GM12892 (cell line): ENCODE data around the gene GRAP.

Experiments
- DNase-seq: peaks from one replicate; pipeline ENCODE4 v3.0.0; 2011; ENCODE audit not compliant: insufficient read length
- FAIRE-seq: peaks from 2 replicates; lab custom pipeline; 2011; peaks lifted over from hg19 to GRCh38; lab: Jason Lieb, UNC
- POLR2A ChIP-seq: IDR thresholded peaks from 2 replicates; pipeline ENCODE4 v1.6.1; 2011; ENCODE audit warnings: low read depth, low read length, control low read depth
- POLR2AphosphoS5 ChIP-seq: IDR thresholded peaks from 2 replicates; pipeline ENCODE4 v1.6.1; 2011; ENCODE audit warnings: low read depth, low read length, control low read depth
- TAF1 ChIP-seq: IDR thresholded peaks from 2 replicates; pipeline ENCODE4 v1.6.1; 2011; ENCODE audit warnings: low read depth, mild to moderate bottlenecking, control low read depth, low read length, borderline replicate concordance

The GRAP gene

GRCh38 chr17:18987862-18988545, 58.8 kb downstream of the GRAP start:
- no peak for DNase-seq
- FAIRE-seq: no peak
- no peak for TF ChIP-seq POLR2A

DNA sequence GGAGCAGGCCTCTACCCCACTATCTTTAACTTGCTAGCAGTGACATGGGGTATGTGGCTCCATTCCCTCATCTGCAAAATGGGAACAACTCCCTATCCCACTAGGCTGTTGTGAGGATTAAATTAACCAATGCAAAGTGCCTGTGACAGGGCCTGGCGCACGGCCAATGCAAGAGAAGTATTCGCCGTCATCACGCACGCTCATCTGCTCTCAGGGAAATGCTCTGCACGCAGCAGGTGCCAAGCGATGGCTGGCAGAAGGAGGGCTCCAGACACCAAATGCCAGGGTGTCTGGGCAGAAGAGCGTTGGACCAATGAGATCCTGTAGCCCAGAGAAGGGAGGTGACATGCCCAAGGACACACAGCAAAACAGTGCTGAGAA, 59.5 kb downstream of the GRAP start:
- no peak for TF ChIP-seq POLR2AphosphoS5
- DNase-seq: no peak
- FAIRE-seq: no peak

- TF ChIP-seq TAF1 (no peak), POLR2A (no peak), POLR2AphosphoS5 (no peak)
- DNase-seq (no peak), FAIRE-seq (no peak)
Measured at GRCh38 chr17:18986541-18987229, 60.1 kb downstream of the GRAP start.

- no peak for DNase-seq
- TF ChIP-seq POLR2AphosphoS5 (no peak), TAF1 (no peak), POLR2A (no peak)
Measured at GRCh38 chr17:18985475-18985874, 61.3 kb downstream of the GRAP start.

DNA sequence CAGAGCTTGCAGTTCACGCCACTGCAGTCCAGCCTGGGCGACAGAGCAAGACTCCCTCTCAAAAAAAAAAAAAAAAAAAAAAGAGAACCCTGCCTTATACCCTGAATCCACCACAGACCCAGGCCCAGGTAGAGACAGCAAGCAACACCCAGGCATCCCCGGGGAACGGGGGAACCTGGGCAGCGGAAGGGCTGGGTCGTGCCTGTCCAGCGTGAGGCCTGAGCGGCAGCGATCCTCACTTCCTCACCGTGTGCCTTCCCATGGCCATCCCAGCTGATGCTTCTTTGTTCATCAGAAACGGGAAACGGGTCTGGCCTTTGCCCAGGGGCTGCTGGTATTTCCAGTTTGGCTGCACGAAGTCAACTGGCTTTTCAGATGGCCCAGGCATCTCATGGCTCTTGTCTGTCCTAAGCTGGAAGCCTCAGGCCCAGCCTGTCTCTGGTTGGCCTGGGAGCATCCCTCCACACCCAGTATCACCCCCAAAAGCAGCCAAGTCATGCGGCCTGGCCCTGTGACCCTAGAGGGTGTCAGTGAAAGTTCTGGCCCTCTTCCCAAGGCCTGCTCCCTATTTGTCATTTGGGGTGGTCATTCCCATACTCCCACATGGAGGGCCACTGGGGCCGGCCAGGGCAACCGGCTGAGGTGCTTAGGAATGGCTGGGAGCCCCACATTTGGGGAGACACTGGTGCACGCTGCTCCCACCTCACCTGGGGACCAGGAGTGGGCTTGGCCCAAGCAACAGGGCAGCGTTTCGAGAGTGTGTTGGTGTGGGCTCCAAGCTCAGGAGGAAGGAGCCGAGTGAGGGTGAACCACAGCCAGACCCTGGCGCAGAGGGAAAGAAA, 62.3 kb downstream of the GRAP start:
- FAIRE-seq (no peak), DNase-seq (no peak)
- no peak for TF ChIP-seq POLR2A
- no peak for TF ChIP-seq TAF1
- no peak for TF ChIP-seq POLR2AphosphoS5

More at GRCh38 chr17:18985475-18985874, 61.3 kb downstream of the GRAP start:
- no peak for FAIRE-seq

GRCh38 chr17:18981642-18982424, 64.9 kb downstream of the GRAP start:
- FAIRE-seq (no peak), DNase-seq (no peak)
- TF ChIP-seq POLR2A (no peak), TAF1 (no peak), POLR2AphosphoS5 (no peak)

- TF ChIP-seq TAF1 (no peak), POLR2AphosphoS5 (no peak), POLR2A (no peak)
- DNase-seq (no peak), FAIRE-seq (no peak)
Measured at GRCh38 chr17:18981335-18981641, 65.5 kb downstream of the GRAP start.

DNA sequence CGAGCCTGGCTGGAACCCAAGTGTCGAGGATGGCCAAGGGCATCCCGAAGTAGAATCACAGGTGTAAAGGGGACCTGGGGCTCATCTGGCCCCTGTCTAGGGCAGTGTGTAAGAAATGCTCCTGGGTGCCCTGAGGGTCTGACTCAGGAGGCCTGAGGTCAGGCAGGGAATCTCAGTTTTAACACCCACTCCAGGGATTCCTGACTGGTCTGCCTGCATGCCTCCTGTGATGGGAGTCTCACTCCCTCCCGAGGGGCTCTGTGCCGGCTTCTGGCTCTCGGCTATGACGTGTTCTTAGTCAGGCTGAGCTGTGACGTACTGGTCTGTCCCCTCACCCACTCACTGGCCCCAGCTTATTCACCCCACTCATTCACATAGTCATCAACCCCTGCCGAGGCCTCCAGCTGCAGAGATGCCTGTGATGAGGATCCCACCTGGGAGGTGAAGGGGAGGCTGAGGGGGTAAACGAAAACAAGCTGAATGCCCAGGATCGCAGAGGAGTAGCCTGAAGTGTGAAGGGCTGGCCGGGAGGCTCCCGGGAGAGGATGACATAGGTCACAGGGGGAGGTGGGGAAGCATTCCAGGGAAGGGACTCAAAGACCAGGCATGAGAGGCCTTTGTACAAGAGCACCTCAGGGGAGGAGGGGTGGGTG, 65.9 kb downstream of the GRAP start:
- DNase-seq: no peak
- TF ChIP-seq POLR2A (no peak), POLR2AphosphoS5 (no peak), TAF1 (no peak)
- no peak for FAIRE-seq

GRCh38 chr17:18978655-18979054, 68.1 kb downstream of the GRAP start:
- FAIRE-seq: no peak
- TF ChIP-seq POLR2A: no peak
- no peak for DNase-seq

DNA sequence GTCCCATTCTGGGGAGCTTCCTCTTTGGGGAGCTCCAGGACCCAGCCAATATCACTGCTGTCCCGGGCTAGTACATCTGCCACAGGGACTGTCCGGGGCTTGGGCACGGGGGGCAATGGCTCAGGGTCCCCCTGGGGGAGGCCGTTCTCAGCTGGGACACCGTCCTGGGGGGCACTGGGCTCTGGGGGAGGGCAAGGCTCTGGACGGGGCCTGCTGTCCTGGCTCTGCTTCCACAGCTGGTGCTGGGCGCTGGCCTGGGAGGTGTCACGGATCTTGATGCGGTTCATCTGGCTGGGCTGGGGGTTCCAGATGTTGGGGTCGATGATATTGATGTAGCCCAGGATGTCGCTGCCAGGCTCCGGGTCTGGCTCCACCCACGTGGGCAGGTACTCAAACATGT, 68.7 kb downstream of the GRAP start:
- no peak for TF ChIP-seq TAF1
- TF ChIP-seq POLR2A: no peak
- no peak for TF ChIP-seq POLR2AphosphoS5
- DNase-seq: no peak
- FAIRE-seq: no peak

- FAIRE-seq (no peak), DNase-seq (no peak)
- TF ChIP-seq TAF1 (no peak), POLR2A (no peak), POLR2AphosphoS5 (no peak)
Measured at GRCh38 chr17:18977646-18978045, 69.1 kb downstream of the GRAP start.
